HepG2 (cell line): ENCODE data around the gene GGA3. TPM values are rescaled to one million over a fixed set of nuclear protein-coding genes. Genes with fewer than 3 reads are reported as not detected.

Source experiments
- ATAC-seq: fragments of 200-7000 bp; cut with Tn5 transposase; 3 replicates; pipeline ENCODE4 v1.9.1; 2020; ENCODE audit warnings: mild to moderate bottlenecking, moderate library complexity
- BruUV-seq: library from RNA; stranded (reverse); fragments of 400-500 nt; replicated peaks from 2 replicates; lab custom pipeline; 2021; lab: Mats Ljungman, UMichigan
- CTCF ChIA-PET: fragments of 300-600 bp; formaldehyde crosslinking; extraction: SDS; loops from one replicate; lab custom pipeline; 2021; ENCODE audit warnings: low total read pairs, inconsistent platforms, low intra/inter-chr PET ratio; lab: Yijun Ruan, JAX
- POLR2A ChIA-PET: fragments of 350-600 bp; sonication (Branson Sonifier 250); formaldehyde crosslinking; loops from one replicate; lab custom pipeline; 2020; ENCODE audit warnings: antibody characterized with exemption, inconsistent platforms; lab: Yijun Ruan, JAX
- DNase-seq: peaks from one replicate; pipeline ENCODE4 v3.0.0-alpha.2; 2015; ENCODE audit warnings: low spot score
- FAIRE-seq: peaks from 3 replicates; lab custom pipeline; 2011; peaks lifted over from hg19 to GRCh38; lab: Jason Lieb, UNC
- H2AFZ ChIP-seq: one replicate; pipeline ENCODE4 v1.6.1; 2011; ENCODE audit warnings: low read length, inconsistent platforms
- H3K27ac ChIP-seq: fragments of 300-600 bp; 3 replicates; pipeline ENCODE4 v1.8.0; 2011; ENCODE audit warnings: mixed run types, mild to moderate bottlenecking, mixed read lengths, low read length, inconsistent platforms; ENCODE audit not compliant: insufficient read depth; ENCODE audit errors: extremely low read length
- H3K27me3 ChIP-seq, 2 experiments: fragments of 200-600 bp in 1 of 2; 2 replicates in 1 of 2; 3 replicates in 1 of 2; pipeline versions ENCODE4 v1.6.0 to v1.8.0; 2011; ENCODE audit warnings: low read length in 2 of 2, mild to moderate bottlenecking in 2 of 2, moderate library complexity in 2 of 2, inconsistent platforms in 1 of 2; ENCODE audit not compliant: insufficient read depth in 2 of 2, control insufficient read depth in 1 of 2
- H3K36me3 ChIP-seq, 2 experiments: fragments of 200-600 bp in 1 of 2; replicated peaks in 1 of 2; 2 replicates in 1 of 2; 3 replicates in 1 of 2; pipeline versions ENCODE4 v1.5.1 to v1.8.0; 2011; ENCODE audit warnings: low read length in 2 of 2, inconsistent platforms in 1 of 2; ENCODE audit not compliant: insufficient read depth in 2 of 2, control insufficient read depth in 1 of 2
- H3K4me1 ChIP-seq: 2 replicates; pipeline ENCODE4 v1.5.1; 2012; ENCODE audit warnings: low read length, inconsistent platforms; ENCODE audit not compliant: insufficient read depth
- H3K4me2 ChIP-seq: 2 replicates; pipeline ENCODE4 v1.6.0; 2011; ENCODE audit warnings: low read depth, low read length, inconsistent platforms
- H3K4me3 ChIP-seq, 3 experiments: fragments of 200-600 bp in 1 of 3; sonication (generic), shearing (Covaris generic) in 1 of 3; replicated peaks in 1 of 3; 2 replicates each; pipeline ENCODE4 v1.5.1; 2011 to 2016; ENCODE audit warnings: low read length in 3 of 3, inconsistent platforms in 2 of 3, low read depth in 2 of 3, mild to moderate bottlenecking in 2 of 3, control low read depth in 1 of 3, mixed read lengths in 1 of 3; ENCODE audit not compliant: insufficient read depth in 1 of 3
- H3K79me2 ChIP-seq: one replicate; pipeline ENCODE4 v1.6.1; 2011; ENCODE audit warnings: low read length, inconsistent platforms; ENCODE audit not compliant: insufficient read depth
- H3K9ac ChIP-seq: 2 replicates; pipeline ENCODE4 v1.6.0; 2011; ENCODE audit warnings: mild to moderate bottlenecking, low read depth, low read length, inconsistent platforms; ENCODE audit not compliant: insufficient read depth
- H3K9me3 ChIP-seq: 2 replicates; pipeline ENCODE4 v1.5.1; 2012; ENCODE audit warnings: mild to moderate bottlenecking, low read length
- H4K20me1 ChIP-seq: 2 replicates; pipeline ENCODE4 v1.6.0; 2011; ENCODE audit warnings: inconsistent platforms, mild to moderate bottlenecking, low read length, moderate library complexity; ENCODE audit not compliant: insufficient read depth
- ATAD3A ChIP-seq: sonication (generic); formaldehyde crosslinking; IDR thresholded peaks from 2 replicates; pipeline ENCODE4 v1.4.0; 2020; ENCODE audit warnings: missing genetic modification reagents
- CC2D1A ChIP-seq: sonication (generic); formaldehyde crosslinking; IDR thresholded peaks from 2 replicates; pipeline ENCODE4 v1.8.1; 2023; ENCODE audit warnings: mild to moderate bottlenecking, missing genetic modification reagents
- HCFC1 ChIP-seq: fragments of 150-350 bp; IDR thresholded peaks from 2 replicates; pipeline ENCODE4 v1.6.1; 2014; ENCODE audit warnings: low read depth, low read length
- JARID2 ChIP-seq: sonication (generic); formaldehyde crosslinking; IDR thresholded peaks from 2 replicates; pipeline ENCODE4 v1.8.1; 2023; ENCODE audit warnings: missing genetic modification reagents, inconsistent platforms; ENCODE audit not compliant: insufficient replicate concordance
- NCOA5 ChIP-seq: sonication (generic); formaldehyde crosslinking; IDR thresholded peaks from 2 replicates; pipeline ENCODE4 v1.4.0; 2020; ENCODE audit warnings: missing genetic modification reagents
- PAX8 ChIP-seq: sonication (generic); formaldehyde crosslinking; IDR thresholded peaks from 2 replicates; pipeline ENCODE4 v1.8.0; 2022; ENCODE audit warnings: mild to moderate bottlenecking, missing genetic modification reagents, borderline replicate concordance
- PPARG ChIP-seq: conservative IDR thresholded peaks from 2 replicates; pipeline ENCODE4 v1.6.1; 2016; ENCODE audit warnings: missing biosample characterization, missing genetic modification reagents
- SP1 ChIP-seq, 2 experiments: fragments of 450-650 bp in 1 of 2; sonication (generic) in 1 of 2; formaldehyde crosslinking in 1 of 2; IDR thresholded peaks; 2 replicates each; pipeline versions ENCODE4 v1.4.0 to v1.6.1; 2016 to 2020; ENCODE audit warnings: missing genetic modification reagents in 1 of 2
- TP53 ChIP-seq: sonication (generic); formaldehyde crosslinking; conservative IDR thresholded peaks from 2 replicates; pipeline ENCODE4 v1.4.0; 2020; ENCODE audit warnings: missing genetic modification reagents
- ZNF138 ChIP-seq: sonication (generic); formaldehyde crosslinking; IDR thresholded peaks from 2 replicates; pipeline ENCODE4 v1.5.0; 2020; ENCODE audit warnings: mild to moderate bottlenecking, low read depth, missing genetic modification reagents
- ZNF510 ChIP-seq: sonication (generic); formaldehyde crosslinking; IDR thresholded peaks from 2 replicates; pipeline ENCODE4 v1.4.0; 2020; ENCODE audit warnings: low read depth, mild to moderate bottlenecking, missing genetic modification reagents
- WGBS: methylation state at CpG from one replicate; pipeline ENCODE4 v1.1.6; 2017; ENCODE audit warnings: low lambda C conversion rate; 5-methylcytosine and 5-hydroxymethylcytosine counted together
- in situ Hi-C: cut with HindIII; loops from 2 replicates; pipeline ENCODE4 v1.10.0; 2017; ENCODE audit warnings: low pct_unique_long_range_greater_than_20kb; ENCODE audit not compliant: extremely low pct_ligation_motif_present
- intact Hi-C: fragments of 100-400 bp; cut with micrococcal nuclease; formaldehyde crosslinking; loops from one replicate; pipeline ENCODE4 v1.10.0; 2022; ENCODE audit not compliant: unreplicated experiment
- polyA plus RNA-seq, 8 experiments: library from polyadenylated mRNA; depleted of rRNA in 3 of 8; stranded (reverse) in 7 of 8; unstranded in 1 of 8; fragments of >200 nt; fragmentation: Illumina TruSeq in 4 of 8; extraction: Trizol in 4 of 8; gene quantifications; 2 replicates each; pipeline versions ENCODE4 v1.2.1 to v1.2.3, GENCODE V29; 2011 to 2016; ENCODE audit warnings: low read depth in 4 of 8, missing spikeins in 1 of 8, mixed read lengths in 1 of 8; ENCODE audit not compliant: insufficient read depth in 1 of 8
- total RNA-seq, 5 experiments: library from RNA; depleted of rRNA; stranded (reverse); fragments of >200 nt; fragmentation: Illumina TruSeq; extraction: Trizol; gene quantifications; 2 replicates each; pipeline ENCODE4 v1.2.3, GENCODE V29; 2016; ENCODE audit warnings: low read depth in 1 of 5
- TF ChIP-seq, protein P1 (sequence below): sonication (generic); formaldehyde crosslinking; IDR thresholded peaks from 2 replicates; pipeline ENCODE4 v1.4.0; 2020; ENCODE audit warnings: missing genetic modification reagents

GGA3 gene
- total and polyA plus RNA-seq, 2 of the 13 experiments (the other 11 are each of a cell fraction or from before 2014, with no cell fraction given): 28.4 to 43.7 TPM

DNA sequence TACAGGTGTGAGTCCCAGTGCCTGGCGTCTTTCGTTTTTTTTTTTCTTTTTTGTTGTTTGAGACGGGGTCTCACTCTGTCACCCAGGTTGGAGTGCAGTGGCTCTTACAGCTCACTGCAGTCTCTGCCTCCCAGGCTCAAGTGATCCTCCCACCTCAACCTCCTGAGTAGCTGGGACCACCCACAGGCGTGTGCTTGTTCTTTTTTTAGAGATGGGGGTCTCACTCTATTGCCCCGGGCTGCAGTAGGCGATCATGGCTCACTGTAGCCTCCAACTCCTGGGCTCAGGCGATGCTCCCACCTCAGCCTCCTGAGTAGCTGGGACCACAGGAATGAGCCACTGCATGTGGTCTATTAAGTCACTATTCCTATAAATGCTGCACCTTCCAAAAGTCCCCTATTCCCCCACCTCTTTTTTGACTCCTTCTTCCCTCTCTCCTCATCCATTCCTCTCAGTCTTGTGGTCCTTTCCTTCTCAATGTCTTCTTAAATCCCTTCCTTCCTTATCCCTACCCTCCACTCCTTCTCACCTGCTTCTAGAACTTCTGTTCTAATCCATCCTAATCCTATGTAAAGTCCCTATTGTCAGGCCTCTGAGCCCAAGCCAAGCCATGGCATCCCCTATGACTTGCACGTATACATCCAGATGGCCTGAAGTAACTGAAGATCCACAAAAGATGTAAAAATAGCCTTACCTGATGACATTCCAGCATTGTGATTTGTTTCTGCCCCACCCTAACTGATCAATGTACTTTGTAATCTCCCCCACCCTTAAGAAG, 9.2 kb downstream of the GGA3 start:
- Histone ChIP-seq H3K36me3 (peaks cover 3 to 9% of the 10 kb centered on the region in 2 experiments; a peak in 2 of 5 replicates), H3K9me3 (no peaks in the 10 kb centered on the region), H2AFZ (no peak overlapping the region), H3K9ac (no peak overlapping the region), H3K27me3 (no peaks in the 10 kb centered on the region), H3K4me3 (no peak overlapping the region), H3K4me1 (peaks cover 25% of the 10 kb centered on the region), H4K20me1 (no peaks in the 10 kb centered on the region), H3K79me2 (peaks cover 42% of the 10 kb centered on the region), H3K27ac (no peak overlapping the region), H3K4me2 (no peak overlapping the region)
- CTCF ChIA-PET: no interaction called here
- no peak for DNase-seq
- TF ChIP-seq JARID2 (CRISPR knock-in tag): no peak
- TF ChIP-seq ZNF138 (CRISPR knock-in tag): no peak
- no peak for TF ChIP-seq SP1 (IDR thresholded peaks at IDR 0.05)
- TF ChIP-seq SP1 (CRISPR knock-in tag; IDR thresholded peaks at IDR 0.05): no peak
- TF ChIP-seq ZNF510 (CRISPR knock-in tag): no peak
- TF ChIP-seq PPARG (CRISPR knock-in tag): no peak
- no peak for TF ChIP-seq ATAD3A (CRISPR knock-in tag)
- no peak for TF ChIP-seq PAX8 (CRISPR knock-in tag)
- no peak for TF ChIP-seq NCOA5 (CRISPR knock-in tag)
- TF ChIP-seq CC2D1A (CRISPR knock-in tag): no peak
- TF ChIP-seq HCFC1: no peak
- TF ChIP-seq, protein P1, sequence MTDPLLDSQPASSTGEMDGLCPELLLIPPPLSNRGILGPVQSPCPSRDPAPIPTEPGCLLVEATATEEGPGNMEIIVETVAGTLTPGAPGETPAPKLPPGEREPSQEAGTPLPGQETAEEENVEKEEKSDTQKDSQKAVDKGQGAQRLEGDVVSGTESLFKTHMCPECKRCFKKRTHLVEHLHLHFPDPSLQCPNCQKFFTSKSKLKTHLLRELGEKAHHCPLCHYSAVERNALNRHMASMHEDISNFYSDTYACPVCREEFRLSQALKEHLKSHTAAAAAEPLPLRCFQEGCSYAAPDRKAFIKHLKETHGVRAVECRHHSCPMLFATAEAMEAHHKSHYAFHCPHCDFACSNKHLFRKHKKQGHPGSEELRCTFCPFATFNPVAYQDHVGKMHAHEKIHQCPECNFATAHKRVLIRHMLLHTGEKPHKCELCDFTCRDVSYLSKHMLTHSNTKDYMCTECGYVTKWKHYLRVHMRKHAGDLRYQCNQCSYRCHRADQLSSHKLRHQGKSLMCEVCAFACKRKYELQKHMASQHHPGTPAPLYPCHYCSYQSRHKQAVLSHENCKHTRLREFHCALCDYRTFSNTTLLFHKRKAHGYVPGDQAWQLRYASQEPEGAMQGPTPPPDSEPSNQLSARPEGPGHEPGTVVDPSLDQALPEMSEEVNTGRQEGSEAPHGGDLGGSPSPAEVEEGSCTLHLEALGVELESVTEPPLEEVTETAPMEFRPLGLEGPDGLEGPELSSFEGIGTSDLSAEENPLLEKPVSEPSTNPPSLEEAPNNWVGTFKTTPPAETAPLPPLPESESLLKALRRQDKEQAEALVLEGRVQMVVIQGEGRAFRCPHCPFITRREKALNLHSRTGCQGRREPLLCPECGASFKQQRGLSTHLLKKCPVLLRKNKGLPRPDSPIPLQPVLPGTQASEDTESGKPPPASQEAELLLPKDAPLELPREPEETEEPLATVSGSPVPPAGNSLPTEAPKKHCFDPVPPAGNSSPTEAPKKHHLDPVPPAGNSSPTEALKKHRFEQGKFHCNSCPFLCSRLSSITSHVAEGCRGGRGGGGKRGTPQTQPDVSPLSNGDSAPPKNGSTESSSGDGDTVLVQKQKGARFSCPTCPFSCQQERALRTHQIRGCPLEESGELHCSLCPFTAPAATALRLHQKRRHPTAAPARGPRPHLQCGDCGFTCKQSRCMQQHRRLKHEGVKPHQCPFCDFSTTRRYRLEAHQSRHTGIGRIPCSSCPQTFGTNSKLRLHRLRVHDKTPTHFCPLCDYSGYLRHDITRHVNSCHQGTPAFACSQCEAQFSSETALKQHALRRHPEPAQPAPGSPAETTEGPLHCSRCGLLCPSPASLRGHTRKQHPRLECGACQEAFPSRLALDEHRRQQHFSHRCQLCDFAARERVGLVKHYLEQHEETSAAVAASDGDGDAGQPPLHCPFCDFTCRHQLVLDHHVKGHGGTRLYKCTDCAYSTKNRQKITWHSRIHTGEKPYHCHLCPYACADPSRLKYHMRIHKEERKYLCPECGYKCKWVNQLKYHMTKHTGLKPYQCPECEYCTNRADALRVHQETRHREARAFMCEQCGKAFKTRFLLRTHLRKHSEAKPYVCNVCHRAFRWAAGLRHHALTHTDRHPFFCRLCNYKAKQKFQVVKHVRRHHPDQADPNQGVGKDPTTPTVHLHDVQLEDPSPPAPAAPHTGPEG (CRISPR knock-in tag): no peak
- TF ChIP-seq TP53 (CRISPR knock-in tag): no peak
- intact Hi-C loops (no loop called here), in situ Hi-C loops (no loop called here)
- POLR2A ChIA-PET: interaction anchor here (1.4 to 3.5 kb wide), 2 partner anchors 10 to 46 kb away, joined by 5 to 12 read pairs; partner anchors contain the start of genes GGA3, MRPS7 and NUP85
- WGBS: 95% methylated on average over 8 of the region's 8 CpGs
- no peak for ATAC-seq
- no TSS peak for BruUV-seq
- FAIRE-seq: no peak
